DMS53 treated with DMSO at 0.1 percent for 48 hours (cell line): ENCODE measurements around the gene CD1B.
"Not testable (repeated sequence)": the region's sequence is repeated elsewhere in the genome, so short reads cannot be mapped to it uniquely, and the experiment has no call there.

ENCODE experiments used
- DNase-seq: peaks from one replicate; lab custom pipeline; 2025; ENCODE audit not compliant: unreplicated experiment; lab: John Stamatoyannopoulos, UW

CD1B gene

DNA sequence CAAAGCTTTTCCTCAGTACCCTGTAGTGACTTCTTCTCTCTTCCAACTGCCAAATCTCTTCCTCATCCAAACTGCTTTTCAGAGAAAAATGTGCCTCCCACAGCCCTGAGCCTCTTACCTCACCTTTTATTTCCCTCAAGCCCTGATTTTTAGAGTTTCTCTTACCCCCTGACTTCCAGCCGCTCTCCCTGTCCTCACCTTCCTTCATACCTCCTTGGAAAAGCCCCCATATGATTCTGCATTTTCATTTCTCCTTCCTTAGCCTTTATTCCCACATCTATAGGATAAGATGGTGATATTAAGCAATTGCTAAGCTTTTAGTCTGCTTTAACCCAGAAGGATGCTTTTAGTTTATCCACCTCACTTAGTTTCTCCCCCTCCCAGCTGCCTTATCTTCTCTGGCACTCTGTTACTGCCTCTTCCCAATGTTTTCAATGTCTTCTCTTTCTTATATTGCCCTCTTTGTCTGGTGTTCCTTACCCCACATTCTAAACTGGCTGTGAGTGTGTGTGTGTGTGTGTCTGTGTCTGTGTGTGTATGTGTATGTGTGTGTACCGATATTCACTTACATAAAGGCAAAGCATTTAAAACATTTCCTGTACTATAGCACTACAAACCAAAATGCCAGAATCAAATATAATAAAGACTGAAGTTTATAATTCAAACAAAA, at the start of gene CD1B:
CD1B (minus strand) TSS at position 51 of the 670 bp plus-strand sequence. CDS start 108 bp downstream, outside the sequence.
- DNase-seq: no peak

DNA sequence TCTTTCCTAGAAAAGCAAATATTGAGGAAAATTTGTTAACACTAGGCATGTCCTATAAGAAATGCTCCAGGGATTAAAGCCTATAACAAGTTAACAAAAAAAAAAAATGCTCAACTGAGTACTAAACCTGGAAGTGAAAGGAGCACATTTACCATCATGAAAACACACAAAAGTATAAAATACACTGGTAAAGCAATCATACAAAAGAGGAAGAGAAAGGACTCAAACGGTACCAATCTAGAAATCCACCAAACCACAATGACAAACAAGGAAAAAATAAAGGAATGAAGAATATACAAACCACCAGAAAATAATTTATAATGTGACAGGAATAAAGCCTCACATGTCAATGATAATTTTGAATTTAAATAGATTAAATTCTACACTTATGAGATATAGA, 43.5 kb upstream of the CD1B start:
- no peak for DNase-seq

DNA sequence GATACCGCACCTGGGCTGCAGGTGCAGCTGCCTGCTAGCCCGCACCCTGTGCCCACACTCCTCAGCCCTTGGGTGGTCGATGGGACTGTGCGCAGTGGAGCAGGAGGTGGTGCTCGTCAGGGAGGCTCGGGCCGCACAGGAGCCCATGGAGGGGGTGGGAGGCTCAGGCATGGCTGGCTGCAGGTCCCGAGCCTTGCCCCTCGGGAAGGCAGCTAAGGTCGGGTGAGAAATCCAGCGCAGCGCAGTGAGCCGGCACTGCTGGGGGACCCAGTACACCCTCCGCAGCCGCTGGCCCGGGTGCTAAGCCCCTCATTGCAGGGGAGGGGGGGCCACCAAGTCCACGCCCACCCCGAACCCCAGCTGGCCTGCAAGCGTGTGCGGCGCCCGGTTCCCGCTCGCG, 42.8 kb upstream of the CD1B start:
- not testable (repeated sequence) for DNase-seq

DNA sequence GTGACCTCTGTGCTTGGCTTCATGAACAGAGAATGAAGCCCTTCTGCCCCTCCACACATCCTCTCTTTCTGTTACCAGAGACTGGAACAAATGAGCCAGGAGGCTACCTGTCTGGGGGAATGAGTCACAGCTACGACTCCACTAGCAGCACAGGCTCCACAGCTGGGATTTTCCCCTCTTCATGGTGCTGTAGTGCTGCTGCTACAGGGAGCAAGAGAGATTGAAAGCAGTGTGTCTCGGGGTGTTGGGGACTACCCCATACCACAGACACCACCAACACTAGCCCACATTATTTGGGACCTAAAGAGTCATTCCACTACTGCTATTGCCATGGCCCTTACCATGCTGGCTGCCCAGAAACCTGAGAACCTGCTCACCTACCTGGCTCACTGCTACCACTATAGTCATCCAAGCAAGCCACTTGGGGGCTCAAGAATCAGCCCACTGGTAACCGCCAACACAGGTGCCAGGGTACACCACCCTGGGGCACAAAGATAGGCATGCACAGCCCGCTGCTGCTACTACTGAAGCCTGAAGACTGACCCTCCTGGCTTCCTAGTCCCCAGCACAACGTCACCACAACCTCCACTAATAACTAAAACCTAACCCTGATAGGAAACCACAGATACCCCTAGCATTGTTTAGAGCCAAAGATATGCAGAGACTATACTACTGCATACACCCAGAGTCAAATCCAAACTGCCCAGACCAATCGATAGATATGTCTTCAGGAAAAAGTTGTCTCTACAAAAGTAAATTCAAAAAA, 40.0 kb upstream of the CD1B start:
- DNase-seq: no peak

DNA sequence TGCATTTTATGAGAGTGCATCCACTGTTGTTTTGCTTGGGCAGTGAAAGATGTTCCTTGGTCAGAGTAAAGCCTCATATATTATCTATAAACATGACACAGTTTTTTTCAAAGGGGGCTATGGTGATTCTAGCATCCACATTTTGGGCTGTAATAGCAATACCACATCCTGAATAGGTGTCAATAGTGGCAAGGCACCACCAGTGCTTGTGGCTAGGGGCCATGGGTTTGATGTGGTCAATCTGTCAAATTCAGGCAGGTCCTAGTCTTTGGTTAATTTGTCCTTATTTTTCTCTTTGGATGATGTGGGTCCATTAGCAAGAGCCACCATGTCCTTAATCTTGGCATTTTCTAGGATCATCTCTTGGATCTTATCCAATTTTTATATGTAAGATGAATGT, 35.5 kb upstream of the CD1B start:
- DNase-seq: no peak

DNA sequence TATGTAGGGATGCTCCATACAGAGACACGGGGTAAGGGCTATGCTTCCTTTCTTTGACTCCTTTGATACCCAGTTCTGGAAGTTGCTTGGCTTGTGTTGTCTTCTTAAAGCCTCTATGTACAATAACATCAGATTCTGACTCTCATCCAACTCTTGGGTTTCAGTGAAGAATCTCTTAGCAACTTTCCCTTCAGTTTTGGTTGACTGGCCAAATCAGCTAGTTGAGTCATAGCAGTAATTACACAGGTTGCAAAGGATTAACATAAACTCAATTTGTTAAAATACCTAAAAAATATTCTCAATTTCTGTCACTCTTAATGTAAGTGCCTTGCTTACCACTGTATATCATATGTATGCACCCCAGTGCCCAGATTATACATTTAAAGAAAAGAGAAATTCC, 31.6 kb upstream of the CD1B start:
- DNase-seq: no peak

DNA sequence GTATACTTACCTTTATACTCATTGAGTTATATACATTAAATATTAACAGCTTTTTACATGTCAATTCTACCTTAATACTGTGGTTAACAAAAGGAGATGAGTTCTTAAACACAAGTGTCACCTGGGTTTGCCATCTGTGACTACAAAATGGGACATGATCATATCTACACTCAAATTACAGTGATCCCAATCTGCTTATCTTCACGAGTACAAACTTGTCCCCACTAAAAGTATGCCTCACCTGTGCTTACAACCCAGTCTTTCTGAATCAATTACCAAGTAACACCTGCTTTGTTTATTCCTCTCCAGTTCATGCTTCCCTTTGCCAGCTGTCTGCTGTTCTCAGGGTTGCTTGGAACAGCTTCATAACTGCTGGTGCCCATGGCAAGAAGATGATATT, 31.2 kb upstream of the CD1B start:
- DNase-seq: no peak

DNA sequence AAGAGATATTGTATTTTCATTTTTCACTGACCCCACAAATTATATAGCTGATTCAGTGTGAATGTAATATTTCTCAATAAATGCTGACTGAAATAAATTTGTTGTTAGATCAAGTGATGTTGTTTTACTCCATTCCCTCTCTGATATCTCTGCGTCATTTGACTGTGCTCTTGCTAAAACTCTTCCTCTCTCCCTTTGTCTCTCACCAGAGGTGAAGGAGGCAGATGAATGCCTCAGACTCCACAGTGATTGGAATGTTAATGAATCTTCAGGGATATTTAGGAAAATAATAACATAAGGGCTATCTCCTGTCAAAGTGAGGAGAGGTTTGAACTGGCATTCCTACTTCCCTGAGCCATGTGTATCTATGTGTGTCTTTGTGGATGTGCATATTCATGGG, 26.1 kb upstream of the CD1B start:
- no peak for DNase-seq

DNA sequence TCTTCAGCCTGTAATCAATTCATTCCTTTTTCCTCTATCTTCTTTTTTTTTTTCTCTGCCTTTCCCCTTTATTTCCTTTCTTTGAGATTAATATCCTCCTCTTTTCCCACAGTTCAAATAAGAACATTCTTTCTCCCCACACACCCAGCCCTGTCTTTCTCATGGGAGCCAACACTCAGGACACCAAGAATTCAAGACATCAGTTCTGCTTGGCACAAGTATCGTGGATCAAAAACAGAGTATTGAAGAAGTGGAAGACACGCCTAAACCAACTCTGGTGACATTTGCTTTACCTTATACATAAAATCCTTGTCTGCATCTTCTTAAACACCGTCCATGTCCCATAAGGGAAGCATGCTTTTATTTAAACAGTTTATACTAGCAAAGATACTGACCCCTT, 25.3 kb upstream of the CD1B start:
- no peak for DNase-seq

DNA sequence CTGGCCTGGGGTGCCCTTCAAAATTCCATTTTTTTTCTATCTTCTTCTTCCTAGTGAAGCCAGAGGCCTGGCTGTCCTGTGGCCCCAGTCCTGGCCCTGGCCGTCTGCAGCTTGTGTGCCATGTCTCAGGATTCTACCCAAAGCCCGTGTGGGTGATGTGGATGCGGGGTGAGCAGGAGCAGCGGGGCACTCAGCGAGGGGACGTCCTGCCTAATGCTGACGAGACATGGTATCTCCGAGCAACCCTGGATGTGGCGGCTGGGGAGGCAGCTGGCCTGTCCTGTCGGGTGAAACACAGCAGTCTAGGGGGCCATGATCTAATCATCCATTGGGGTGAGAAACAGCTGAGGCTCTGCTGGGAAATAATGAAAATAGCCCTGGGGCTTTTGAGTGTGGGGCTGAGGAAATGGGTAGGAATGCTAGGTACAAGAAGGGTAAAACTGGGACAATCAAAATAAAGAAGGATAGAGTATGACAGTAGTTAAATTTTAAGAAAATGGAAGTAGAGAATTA, 24.5 kb upstream of the CD1B start:
- no peak for DNase-seq

DNA sequence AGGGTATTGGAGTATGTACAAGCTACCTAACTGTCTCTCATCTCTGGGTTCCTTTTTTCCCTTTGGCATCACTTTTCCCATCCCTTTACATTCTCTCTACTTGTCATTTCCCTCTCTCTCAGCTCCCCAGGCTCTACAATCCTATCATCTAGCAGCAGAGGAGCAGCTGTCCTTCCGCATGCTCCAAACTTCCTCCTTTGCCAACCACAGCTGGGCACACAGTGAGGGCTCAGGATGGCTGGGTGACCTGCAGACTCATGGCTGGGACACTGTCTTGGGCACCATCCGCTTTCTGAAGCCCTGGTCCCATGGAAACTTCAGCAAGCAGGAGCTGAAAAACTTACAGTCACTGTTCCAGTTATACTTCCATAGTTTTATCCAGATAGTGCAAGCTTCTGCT, 22.9 kb upstream of the CD1B start:
- no peak for DNase-seq

DNA sequence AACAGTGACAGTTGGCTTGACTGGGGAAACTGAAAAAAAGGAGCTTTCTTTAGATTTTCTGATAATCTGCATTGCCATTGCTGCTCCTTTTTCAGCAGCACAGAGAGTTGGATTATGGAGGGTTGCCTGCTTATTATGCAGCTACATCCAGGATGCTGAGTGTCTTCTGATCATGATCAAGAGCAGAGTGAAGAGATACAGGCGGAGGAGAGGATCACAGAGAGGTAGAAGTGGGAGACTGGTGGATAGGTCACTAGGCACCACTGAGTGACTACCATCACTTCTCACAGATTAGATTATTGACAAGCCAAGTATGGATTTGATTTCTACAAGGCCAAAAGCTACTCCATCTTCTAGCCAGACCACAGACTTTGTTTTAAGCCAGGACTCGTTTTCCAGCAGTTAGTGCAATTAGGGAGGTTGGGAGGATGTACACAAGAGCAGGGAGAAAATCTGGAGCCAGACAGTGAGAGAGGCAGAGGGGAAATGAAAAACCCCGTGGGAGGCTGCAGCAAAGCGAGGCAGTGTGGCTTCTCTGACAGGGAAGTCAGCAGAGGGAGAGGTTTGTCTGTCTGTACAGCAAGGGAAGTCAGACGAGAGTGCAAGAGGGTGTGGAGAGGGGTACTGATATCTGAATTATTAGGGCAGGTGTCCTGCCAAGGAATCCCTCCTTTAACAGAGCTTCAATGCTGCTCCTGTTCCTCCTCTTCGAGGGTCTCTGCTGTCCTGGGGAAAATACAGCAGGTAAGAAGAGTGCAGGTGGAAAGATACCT, 22.2 kb upstream of the CD1B start, which contains the start of gene CD1E:
CD1E (plus strand) TSS at position 592 of the 773 bp plus-strand sequence; CDS start at position 687, 95 bp downstream.
- DNase-seq: no peak

DNA sequence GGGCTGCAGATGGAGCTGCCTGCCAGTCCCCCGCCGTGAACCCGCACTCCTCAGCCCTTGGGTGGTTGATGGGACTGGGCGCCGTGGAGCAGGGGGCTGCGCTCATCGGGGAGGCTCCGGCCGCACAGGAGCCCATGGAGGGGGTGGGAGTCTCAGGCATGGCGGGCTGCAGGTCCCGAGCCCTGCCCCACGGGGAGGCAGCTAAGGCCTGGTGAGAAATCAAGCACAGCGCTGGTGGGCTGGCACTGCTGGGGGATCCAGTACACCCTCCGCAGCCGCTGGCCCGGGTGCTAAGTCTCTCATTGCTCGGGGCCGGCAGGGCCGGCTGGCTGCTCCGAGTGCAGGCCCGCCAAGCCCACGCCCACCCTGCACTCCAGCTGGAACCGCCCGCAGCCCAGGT, 17.6 kb upstream of the CD1B start:
- DNase-seq: not testable (repeated sequence)

DNA sequence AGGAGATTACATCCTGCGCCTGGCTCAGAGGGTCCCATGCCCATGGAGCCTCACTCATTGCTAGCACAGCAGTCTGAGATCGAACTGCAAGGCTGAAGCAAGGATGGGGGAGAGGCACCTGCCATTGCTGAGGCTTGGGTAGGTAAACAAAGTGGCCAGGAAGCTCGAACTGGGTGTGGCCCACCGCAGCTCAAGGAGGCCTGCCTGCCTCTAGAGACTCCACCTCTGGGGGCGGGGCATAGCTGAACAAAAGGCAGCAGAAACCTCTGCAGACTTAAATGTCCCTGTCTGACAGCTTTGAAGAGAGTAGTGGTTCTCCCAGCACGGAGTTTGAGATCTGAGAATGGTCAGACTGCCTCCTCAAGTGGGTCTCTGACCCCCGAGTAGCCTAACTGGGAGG, 5.1 kb upstream of the CD1B start:
- DNase-seq: not testable (repeated sequence)

DNA sequence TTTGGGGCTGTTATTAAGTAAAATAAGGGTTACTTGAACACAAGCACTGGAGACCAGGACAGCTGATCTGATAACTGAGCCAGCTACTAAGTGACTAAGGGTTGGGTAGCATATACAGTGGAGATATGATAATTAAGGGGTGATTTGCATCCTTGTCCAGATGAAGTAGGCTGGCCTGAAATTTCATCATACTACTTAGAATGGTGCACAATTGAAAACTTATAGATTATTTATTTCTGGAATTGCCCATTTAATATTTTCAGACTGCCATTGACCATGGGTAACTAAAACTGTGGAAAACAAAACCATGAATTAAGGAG, 3.8 kb upstream of the CD1B start:
- no peak for DNase-seq

DNA sequence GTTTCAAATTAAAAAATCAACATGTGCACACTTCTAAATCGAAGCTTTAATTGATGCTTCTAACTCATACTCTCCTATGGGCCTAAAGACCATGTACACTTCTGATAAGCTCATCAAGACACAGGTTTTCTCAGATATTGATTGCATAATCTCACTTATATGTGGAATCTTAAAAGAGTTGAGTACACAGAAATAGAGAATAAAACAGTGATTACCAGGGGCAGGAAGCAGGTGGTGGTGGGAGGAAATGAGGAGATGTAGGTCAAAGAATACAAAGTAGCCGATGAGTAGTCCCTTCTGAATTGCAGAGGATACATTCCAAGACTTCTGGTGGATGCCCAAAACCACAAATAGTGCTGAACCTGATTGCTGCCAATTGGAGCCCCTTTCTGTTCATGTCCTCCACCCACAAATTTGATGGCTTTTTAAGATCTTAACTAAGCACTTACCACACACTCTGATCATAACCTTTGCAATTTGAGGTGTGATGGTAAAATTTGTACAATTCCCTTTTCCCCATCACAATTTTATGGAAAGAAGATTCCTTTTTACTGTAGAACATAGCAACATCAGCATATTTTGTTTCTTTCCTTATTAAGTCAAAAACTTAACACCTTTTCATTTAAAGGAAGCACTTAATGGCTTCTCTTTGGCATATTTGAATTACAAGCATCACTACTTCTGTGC, 3.3 kb upstream of the CD1B start:
- DNase-seq: no peak

DNA sequence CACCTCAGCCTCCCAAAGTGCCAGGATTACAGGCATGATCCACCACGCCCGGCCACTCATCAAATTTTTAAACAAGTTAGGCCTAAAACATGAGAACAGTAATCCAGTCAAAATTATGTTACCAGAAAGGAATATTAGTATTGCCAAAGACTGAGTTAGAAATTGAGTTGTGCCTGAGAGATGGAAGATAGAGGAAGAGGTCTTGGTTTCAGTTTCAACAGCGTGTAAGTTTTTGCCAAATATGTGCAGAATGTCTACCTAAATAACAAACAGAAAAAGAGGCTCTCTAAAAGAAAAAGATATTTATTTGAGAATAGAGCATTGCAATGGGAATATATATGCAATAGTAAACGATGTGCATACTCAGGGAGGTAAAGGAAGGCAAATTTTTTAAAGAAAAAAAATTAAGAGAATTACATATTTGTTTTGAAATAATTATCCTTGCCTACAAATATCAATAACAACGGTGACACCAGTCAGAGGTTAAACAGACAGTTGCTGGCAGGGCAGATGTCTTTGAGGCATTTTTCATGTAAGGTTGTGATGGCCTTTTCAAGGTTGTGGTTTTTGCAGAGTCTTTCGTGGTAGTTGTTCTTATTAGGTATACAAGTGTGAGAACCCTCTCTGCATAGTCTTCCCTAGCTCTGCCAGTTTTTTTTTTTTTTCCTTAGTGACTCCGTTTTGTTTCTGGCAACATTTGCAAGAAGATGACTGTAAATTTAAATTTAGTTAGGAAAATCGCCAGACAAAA, 2.2 kb upstream of the CD1B start:
- DNase-seq: no peak

DNA sequence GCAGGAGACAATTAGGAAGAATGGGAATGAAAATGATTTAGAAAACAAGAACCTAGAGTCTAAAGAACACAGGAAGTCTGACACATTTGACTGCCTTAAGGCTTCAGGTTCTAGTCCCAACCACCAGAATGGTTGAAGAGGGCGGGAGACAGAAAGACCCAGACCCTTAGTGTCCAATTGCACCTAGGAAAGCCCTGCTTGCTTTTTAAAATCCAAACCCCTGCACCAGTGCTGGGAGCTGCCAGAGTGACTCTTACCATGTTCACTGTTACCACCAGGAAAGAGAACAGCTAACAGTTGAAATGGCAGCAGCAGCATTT, 265 bp downstream of the CD1B start:
- no peak for DNase-seq

DNA sequence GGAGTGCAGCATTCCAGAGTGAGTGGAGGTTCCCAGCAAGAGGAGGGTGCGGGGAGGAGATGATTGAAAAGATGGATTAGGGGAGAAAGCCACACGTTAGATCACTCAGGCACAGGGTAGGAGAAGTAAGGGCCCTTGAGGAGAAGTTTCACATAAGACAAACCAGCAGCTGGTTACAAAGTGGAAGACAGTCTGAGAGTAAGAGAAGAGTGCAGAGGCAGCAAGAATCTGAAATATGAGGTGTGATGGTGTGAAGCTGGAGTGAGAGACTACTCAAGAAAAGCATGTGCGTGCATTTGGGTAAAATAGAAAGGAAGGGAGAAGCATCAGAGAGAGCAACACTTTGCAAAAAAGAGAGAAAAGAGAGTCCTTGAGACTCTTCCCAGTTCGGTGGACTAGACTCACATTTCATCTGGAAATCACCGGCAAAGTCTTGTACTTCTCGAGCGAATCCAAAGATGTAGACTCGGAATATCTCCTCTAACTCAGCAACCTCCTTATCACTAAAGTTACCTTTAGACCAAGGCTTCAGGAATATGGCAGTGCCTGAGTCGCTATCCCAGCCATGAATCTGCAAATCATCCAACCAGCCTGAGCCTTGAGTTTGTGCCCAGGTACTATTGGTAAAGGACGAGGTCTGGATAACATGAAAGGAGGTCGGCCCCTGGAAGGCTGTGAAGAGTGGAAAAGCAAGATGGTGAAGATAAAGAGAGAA, 783 bp downstream of the CD1B start:
- DNase-seq: no peak

DNA sequence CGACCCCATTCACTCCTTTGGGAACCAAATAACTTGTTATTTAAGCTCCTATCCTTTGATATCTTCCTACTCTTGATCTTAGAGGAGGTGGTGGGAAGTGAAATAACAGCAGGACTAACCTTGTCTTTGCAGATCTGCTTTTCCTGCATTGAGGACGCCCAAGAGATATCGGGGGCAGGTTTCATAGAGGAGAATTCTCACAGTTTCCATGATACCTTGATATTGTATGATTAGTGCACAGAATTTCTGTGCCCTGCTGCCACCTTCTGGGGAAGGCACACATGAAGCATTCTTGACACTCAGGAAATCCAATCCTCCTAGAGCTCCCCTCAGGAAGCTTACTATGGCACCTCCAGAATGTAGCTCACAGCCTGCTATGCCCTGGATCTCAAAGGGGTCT, 1.6 kb downstream of the CD1B start:
- no peak for DNase-seq
